Activated naive CD8-positive, alpha-beta T cell treated with anti-CD3 and anti-CD28 coated beads, Interleukin-2, amount 50 U/mL, for 16 hours (primary cell): ENCODE results near the gene GAPVD1.

Source experiments
- DNase-seq: peaks from one replicate; pipeline ENCODE4 v3.0.0-alpha.2; 2020; ENCODE audit warnings: low read depth, low spot score

GAPVD1 gene

DNA sequence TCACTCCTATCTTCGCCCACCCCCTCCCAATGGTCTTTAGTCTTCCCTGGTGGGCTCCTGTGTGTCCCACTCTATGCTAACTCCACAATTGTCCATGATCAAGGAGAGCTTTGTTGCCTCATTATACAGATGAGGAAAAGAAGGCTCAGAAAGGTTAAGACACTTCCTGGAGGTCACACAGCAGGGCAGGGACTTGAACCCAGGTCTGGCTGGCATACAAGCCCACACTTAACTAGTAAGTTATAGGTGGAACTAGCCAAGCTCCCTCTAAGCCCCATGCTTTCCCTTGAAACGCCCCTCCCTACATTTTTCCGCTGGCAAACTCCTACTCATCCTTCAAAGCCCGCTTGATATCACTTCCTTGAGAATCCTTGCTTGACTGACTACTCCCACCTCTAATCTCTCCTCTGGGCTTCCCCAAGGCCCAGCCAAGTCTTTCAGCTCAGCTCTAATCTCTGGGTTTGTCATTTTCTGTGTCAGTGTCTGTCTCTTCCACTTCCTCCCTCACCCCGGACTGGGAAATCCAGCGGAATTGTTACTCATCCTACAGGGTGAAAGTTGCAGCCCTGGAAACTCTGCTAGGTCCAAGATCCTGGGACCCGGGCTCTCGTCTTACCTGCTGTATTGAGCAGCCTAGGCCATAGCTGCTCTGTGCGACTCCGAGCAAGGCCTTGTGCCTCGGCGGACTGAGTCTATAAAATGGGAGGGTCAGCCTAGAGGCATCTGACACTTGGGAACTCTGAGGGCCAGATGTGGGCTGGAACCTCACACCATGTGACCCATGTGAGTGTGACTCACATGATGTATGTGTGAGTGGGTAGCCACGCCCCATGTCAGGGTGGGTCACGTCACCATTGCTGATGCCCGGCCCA lies 144.5 kb downstream of the GAPVD1 start:
- DNase-seq: no peak

DNA sequence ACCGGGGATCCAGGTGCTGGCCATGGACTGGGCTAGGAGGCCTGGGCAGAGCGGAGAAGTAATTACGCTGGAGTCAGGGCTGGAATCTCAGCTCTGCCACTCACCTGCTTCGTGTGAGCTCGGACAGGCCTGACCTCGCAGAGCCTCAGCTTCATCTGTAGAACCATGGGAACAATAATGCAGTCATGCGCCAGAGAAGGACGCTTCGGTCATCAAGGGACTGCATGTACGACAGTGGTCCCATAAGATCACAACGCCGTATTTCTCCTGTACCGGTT lies 145.1 kb downstream of the GAPVD1 start:
- no peak for DNase-seq

DNA sequence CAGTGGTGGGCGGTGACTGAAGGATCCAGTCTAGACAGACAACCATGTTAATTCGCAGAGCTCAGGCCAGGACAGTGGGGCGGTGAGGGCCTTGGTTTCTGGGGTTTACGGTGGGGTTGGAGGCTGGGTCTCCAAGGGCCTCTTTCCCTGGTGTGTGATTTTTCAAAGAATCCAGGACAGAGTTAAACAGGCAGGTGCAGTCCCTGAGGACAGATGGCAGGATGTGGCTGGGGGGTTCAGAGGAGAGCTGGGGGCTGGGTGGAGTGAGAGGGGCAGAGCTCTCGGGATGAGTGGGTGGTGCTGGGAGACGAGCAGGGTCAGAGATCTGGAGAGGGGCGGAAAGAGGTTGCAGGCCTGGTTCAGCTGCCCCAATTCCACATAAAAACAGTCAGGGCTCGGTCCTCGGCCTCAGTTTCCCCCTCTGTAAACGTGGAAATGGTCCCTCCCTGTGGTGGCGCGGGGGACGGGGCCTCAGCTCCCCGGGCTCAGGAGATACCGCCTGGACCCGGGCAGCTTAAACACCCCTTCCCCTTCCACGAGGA lies 145.9 kb downstream of the GAPVD1 start:
- no peak for DNase-seq

DNA sequence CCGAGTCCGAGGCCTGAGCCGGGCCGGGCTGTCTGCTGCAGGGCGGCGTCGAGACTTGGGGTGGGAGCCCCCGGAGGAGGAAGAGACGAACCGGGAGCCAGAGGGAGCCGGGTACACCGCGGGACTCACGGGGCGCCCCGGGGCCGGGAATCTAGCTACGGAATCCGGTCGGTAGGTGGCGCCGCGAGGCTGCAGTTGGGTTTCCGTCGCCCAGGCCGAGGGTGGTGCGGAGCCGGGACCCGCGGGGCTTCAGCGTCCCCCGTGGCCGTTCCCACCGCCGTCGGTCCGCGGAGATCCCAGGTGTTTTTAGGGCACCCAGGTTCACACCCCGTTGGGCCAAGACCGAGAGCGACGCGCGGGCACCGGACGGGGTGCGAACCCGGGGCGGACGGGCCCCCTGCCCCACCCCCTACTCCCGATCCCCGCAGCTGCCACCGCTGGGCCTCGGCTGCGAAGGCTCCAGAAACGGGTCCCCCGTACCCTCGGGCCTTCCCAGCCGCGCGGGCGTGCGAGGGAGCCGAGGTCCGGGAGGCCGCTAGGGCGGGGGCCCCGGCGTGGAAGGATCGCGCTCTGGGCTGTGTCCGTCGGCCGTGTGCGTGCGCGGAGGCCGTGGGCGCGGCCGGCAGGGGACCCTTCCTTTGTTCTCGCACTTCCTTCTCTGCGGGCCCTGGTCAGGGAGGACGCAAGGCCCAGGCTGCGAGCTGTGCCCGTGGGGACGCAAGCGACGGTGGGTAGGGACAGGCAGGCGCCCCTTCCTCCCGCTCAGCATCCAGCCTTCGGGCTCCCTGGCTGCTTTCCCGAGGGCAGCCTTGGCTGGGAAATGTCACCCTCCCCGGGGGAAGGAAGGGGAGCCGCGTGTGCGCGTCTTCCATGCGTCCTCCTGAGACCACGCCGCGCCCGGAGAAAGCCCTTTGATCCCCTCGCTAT lies 146.6 kb downstream of the GAPVD1 start:
- peak; percentile 66 for DNase-seq

DNA sequence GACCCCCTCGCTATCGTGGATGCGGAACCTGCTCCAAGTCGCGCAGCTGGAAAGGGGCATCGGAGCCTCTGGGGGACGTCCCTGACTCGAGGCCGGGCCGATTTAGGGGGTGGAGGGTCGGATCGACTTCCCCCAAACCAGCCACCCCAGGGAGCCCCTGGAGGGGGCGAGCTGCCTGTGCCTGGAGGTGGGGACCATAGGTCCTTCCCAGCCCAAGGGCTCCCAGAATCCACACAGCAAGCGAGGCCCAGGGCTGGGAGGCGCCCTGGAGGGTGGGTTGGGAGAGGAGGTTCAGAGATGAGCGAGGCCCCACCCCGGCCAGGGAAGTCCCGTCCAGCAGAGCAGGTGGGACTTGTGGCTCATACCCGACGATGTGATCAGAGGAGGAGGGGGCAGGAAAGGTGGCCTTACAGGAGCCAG lies 147.6 kb downstream of the GAPVD1 start:
- DNase-seq: no peak

DNA sequence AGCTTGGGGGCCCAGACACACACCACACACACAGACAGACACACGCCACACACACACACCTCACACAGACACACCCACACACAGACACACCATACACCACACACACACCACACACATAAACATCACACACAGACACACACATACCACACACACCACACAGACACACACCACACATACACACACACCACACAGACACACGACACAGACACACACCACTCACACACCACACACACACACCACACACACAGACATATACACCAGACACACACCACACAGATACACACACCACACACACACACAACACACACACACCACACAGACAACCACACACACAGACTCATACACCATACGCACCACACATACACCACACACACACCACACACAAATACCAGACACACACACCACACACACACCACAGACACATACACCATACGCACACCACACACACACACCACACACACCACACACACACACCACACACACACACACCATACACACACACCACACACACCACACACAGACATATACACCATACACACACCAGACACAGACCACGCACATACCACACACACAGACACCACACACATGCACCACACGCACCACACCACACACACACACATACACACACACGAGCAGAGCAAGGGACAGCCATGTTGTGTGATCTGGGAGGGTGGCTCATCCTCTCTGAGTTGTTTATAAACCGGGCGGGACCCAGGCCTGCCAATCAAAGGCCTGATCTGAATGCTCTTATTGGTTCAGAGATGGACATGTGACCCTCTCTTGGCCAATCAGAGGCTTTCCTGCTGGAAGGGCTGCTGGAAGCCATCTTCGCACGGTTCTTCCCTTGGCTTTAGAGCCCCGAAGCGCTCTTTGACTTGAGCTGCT lies 148.3 kb downstream of the GAPVD1 start:
- no peak for DNase-seq

DNA sequence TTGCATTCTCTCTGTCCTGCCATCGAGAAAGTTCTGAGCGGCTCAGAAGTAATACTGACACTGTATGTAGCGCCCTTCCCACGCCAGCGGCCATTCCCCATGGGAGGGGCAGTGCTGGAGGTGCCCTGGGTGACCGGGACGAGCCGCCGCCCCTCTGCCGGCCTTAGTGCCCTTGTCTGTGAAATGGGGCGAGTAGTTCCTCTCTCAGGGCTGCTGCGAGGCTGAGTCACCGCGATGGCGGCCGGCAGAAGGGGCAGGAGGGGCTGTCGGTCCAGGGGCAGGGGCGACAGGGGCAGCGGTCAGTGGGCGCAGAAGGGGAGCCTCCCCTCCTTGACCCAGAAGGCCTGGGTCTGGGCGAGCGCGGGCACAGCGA lies 148.9 kb downstream of the GAPVD1 start:
- DNase-seq: no peak

DNA sequence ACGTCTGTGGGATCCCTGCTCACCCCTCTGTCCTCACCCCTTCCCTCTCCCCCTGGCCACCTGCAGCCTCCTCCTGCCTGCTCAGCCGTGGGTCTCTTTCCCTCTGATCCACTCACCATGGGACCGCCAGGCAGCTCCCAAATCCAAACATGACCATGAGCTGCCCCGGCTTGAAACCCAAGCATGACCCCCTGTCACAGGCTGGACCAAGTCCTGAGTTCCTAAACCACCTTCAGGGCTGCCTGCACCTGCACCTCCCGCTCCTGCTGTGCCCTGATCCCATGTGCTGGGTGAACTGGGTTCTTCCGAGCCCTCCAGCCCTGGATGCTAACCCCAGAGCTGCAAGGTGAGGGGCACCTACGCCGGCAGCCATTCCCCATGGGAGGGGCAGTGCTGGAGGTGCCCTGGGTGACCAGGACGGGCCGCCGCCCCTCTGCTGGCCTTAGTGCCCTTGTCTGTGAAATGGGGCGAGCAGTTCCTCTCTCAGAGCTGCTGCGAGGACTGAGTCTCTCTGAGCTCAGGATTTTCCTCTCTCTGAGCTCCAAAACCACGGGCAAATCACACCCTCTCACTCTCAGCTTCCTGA lies 149.6 kb downstream of the GAPVD1 start:
- DNase-seq: no peak

DNA sequence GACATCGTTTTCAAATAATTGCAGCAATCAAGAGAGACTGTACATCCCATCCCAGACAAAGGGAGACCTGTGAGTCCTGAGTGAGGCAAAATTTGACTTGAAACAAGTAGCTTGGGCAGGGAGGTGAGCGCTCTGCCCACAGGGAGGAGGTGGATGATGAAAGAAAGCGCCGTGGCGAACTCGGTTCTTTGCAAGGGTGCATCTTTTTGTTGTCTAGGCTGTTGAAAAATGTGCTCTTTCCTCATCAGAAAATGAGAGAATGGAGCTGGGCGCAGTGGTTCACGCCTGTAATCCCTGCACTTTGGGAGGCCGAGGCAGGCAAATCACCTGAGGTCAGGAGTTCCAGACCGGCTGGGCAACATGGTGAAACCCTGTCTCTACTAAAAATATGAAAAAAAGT lies 150.5 kb downstream of the GAPVD1 start:
- no peak for DNase-seq

DNA sequence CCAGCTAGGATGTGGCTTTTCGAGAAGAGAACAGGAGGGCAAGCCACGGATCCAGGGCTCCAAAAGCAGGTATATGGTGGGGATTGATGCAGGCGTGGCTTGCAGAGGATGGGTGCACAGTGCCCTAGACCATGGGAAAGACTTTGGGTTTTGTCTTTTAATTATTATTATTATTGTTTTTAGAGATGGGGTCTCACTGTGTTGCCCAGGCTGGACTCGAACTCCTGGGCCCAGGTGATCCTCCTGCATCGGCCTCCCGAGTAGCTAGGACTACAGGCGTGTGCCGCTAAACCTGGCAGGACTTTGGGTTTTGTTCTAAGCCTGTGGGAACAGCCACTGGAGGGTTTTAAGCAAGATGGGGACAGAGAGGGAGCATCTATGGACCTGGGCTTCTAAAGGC lies 152.0 kb downstream of the GAPVD1 start:
- no peak for DNase-seq

DNA sequence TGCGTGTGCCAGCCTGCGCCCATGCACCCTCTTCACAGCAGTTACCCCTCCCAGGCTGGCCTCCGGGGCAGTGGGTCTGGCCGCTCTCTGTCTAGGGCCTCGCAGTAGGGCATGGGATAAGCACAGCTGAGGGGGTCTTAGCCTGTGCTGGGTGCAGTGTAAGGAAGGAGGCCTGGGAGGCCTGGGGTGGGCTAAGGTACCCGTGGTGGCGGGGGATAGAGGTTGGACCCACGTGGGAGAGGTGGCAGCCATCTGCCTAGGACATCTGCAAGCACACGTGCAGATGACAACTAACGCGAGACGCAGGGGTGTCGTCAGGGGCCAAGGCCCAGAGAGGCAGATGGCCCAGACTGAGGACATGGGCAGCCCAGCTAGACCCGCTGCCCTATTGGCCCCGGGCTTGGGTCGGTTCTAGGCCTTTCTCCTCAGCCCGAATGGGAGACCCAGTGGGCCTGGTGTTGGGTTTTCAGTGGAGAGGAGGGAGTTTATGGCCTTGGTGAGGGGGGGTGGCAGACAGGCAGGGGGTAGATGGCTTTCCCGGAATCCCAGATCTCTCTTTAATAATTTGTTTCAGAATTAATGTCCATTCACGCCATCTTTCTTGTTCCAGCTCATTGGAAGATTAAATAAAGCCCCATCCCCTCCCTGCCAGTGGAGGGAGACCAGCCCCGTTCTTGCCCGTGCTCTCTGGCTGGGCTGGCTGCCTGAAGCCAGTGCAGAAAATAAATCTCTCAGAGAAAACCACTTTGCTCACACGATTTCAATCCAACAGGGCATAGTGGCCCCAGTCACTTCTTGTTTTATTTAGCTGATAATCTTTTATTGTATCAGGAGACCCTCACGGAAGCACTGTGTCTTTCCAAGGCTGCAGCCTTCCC lies 154.2 kb downstream of the GAPVD1 start:
- no peak for DNase-seq

DNA sequence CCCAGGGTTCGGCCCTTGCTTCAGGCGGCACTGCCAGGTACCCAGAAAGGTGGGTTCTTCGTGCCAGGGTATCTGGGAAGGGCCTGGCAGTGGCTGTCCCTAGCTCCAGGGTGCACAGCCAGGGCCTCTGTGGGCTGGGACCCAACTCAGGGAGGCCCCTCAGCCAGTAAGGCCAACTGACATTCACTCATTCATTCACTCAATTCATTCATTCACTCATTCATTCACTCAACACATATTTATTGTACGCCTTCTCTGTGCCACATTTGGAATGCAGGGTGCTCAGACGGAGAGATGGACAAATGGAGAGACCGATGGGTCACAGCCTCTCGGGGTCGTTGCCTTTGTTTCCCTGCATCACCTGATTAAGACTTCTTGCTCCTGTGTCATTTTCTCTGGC lies 154.9 kb downstream of the GAPVD1 start:
- no peak for DNase-seq
